ENCODE results near the gene SLF2.

Gene SLF2

GRCh38 chr10:101000915-101001658, 88.3 kb downstream of the SLF2 start:
- no peak for DNase-seq

GRCh38 chr10:101001659-101002035, 88.9 kb downstream of the SLF2 start:
- no peak for DNase-seq

GRCh38 chr10:101002456-101002855, 89.7 kb downstream of the SLF2 start:
- no peak for DNase-seq

- no peak for DNase-seq
These were observed 91.0 kb downstream of the SLF2 start for GRCh38 chr10:101003639-101004206.

GRCh38 chr10:101005361-101005760, 92.6 kb downstream of the SLF2 start:
- DNase-seq: no peak

- DNase-seq: no peak
These were observed 93.3 kb downstream of the SLF2 start for GRCh38 chr10:101005869-101006567.

- DNase-seq: no peak
These were observed 93.9 kb downstream of the SLF2 start for GRCh38 chr10:101006593-101007098.

- DNase-seq: no peak
These were observed 94.4 kb downstream of the SLF2 start for GRCh38 chr10:101007099-101007711.

- DNase-seq: no peak
These were observed 95.4 kb downstream of the SLF2 start for GRCh38 chr10:101007915-101008822.

- DNase-seq: no peak
These were observed 96.2 kb downstream of the SLF2 start for GRCh38 chr10:101008823-101009423.

- DNase-seq: no peak
These were observed 97.6 kb downstream of the SLF2 start for GRCh38 chr10:101010329-101010728.

- no peak for DNase-seq
These were observed 99.0 kb downstream of the SLF2 start for GRCh38 chr10:101011517-101012423.

- peak; percentile 33 to 89 for DNase-seq
These were observed 100.0 kb downstream of the SLF2 start for GRCh38 chr10:101012525-101013364.

GRCh38 chr10:101013365-101013825, 100.6 kb downstream of the SLF2 start:
- DNase-seq: no peak

GRCh38 chr10:101014230-101014884, 101.6 kb downstream of the SLF2 start:
- DNase-seq: peak; percentile 53 to 54
